Stomach (tissue), 4 donors: ENCODE results near the gene LGALS1.

Experiments
- POLR2A ChIP-seq, 4 donors: fragments of 450-650 bp; IDR thresholded peaks; one replicate each; pipeline ENCODE4 v1.6.1; 2016; ENCODE audit warnings: antibody characterized with exemption in 4 of 4, control low read depth in 2 of 4, mild to moderate bottlenecking in 1 of 4, moderate library complexity in 1 of 4
- TF ChIP-seq, protein P1 (sequence below), 7 experiments: fragments of 450-650 bp in 4 of 7; fragments of 200-600 bp in 3 of 7; sonication (generic) in 3 of 7; IDR thresholded peaks; one replicate each; pipeline ENCODE4 v1.5.1; 2016 to 2019; ENCODE audit warnings: antibody characterized with exemption in 7 of 7, control low read depth in 2 of 7, mild to moderate bottlenecking in 1 of 7

DNA sequence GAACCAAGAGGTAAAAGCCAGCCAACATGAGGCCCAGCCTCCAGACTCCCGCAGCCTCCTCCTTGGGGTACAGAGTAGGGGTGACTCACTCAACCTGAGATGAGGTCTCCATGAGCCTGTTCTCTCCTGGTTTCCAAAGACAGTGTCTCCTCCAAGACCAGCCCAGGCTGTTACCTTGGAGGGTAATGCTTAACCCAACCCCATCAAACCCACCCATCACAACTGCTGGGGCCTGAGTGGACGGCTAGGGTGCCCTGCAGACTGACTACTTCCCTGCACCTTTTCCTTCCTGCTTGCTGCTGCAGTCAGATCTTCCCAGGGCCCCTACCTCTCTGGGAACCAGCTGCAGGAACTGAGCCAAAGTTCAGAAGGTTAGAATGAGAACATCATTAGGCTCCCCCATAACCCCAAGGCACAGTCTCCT lies 5.6 kb downstream of the LGALS1 start:
- TF ChIP-seq, protein P1, sequence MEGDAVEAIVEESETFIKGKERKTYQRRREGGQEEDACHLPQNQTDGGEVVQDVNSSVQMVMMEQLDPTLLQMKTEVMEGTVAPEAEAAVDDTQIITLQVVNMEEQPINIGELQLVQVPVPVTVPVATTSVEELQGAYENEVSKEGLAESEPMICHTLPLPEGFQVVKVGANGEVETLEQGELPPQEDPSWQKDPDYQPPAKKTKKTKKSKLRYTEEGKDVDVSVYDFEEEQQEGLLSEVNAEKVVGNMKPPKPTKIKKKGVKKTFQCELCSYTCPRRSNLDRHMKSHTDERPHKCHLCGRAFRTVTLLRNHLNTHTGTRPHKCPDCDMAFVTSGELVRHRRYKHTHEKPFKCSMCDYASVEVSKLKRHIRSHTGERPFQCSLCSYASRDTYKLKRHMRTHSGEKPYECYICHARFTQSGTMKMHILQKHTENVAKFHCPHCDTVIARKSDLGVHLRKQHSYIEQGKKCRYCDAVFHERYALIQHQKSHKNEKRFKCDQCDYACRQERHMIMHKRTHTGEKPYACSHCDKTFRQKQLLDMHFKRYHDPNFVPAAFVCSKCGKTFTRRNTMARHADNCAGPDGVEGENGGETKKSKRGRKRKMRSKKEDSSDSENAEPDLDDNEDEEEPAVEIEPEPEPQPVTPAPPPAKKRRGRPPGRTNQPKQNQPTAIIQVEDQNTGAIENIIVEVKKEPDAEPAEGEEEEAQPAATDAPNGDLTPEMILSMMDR (IDR thresholded peaks at IDR 0.05), result no peak
- no peak for TF ChIP-seq POLR2A (IDR thresholded peaks at IDR 0.05)
